Glomerular visceral epithelial cell (primary cell): Measurements from ENCODE around the gene TRNT1.
A peak's percentile ranks its signal among the peaks of the same experiment; 100 is the strongest.

Source experiments
- DNase-seq: peaks from one replicate; pipeline ENCODE4 v3.0.0-alpha.2; 2016; ENCODE audit errors: extremely low spot score

The TRNT1 gene

GRCh38 chr3:3110749-3111361 lies 15.9 kb upstream of the TRNT1 start:
- DNase-seq: no peak

DNA sequence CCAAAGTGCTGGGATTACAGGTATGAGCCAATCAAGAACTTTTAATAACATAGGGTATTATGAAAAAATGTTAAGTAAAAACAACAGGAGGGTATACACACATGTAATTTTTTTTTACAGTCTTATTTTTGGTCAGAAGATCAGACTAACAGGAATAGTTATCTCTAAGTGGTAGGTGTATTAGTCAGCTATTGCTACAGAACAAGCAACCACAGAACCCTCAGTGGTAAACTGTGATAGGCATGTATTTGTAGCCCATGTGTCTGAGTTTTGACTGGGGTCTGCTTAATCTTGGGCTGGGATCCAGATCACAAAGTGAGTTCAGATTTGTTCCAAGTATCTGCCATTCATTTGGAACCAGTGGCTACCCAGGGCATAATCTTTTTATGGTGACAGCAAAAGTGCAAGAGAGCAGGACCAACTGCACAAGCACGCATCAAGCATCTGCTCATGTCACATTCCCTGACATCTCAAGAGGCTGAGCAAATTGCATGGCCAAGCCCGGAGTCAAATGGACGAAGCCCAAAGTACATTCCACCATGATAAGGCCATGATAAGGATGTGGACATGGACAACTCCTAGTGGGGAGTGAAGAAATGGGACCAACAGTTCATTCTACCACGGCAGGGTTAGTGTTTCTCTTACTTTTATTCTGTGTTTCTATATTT lies 13.6 kb upstream of the TRNT1 start:
- DNase-seq: no peak

DNA sequence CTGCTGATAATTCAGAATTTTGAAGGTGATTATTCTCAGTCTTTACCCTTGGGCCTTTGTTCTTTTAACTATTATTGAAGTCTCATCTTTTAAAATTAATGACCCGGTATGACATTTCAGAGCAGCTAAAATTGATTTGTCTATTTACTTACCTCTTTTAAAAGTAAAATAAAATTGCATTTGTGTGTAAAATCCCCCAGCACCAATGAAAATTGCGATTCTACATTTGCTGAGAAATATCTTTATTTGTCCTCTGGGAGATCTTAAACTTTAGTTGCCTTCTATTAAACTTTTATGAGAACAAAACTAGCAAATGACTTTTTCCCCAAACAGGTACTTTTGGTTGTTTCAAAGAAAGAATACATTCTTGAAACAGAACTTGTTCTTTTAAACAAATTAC lies 9.1 kb upstream of the TRNT1 start:
- DNase-seq: no peak

- no peak for DNase-seq
These were observed 7.3 kb upstream of the TRNT1 start for GRCh38 chr3:3119393-3119851.

- no peak for DNase-seq
These were observed 763 bp upstream of the TRNT1 start for GRCh38 chr3:3125977-3126376.

DNA sequence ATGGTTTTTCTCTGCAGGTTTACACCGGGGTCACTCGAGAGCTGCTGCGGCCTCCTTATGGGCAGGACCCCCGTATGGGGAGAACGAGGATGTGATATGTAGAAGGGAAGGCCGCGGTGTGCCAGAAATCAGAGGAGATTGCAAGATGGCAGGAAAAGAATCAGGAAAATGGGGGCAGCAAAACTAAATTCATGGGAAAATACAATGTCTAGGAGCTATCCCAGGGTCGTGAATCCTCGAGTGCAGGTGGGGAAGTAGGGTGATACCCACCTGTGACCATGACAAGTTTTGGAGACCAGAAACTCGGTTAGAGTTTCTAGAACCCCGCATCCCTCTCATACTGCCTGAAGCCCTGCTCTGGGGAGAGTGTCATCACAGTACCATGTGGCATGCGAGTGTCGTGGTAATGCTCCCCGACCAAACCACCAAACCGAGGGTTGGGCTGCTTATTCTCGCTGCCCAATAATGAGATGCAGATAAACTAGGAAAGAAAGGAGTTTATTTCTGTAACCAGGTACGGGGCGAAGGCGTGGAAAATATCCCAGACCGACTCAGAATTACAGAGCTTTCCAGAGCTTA lies 781 bp downstream of the TRNT1 start:
- peak; percentile 11 for DNase-seq

GRCh38 chr3:3129579-3129978 lies 2.8 kb downstream of the TRNT1 start:
- DNase-seq: no peak

GRCh38 chr3:3133500-3133899 lies 6.8 kb downstream of the TRNT1 start:
- no peak for DNase-seq

DNA sequence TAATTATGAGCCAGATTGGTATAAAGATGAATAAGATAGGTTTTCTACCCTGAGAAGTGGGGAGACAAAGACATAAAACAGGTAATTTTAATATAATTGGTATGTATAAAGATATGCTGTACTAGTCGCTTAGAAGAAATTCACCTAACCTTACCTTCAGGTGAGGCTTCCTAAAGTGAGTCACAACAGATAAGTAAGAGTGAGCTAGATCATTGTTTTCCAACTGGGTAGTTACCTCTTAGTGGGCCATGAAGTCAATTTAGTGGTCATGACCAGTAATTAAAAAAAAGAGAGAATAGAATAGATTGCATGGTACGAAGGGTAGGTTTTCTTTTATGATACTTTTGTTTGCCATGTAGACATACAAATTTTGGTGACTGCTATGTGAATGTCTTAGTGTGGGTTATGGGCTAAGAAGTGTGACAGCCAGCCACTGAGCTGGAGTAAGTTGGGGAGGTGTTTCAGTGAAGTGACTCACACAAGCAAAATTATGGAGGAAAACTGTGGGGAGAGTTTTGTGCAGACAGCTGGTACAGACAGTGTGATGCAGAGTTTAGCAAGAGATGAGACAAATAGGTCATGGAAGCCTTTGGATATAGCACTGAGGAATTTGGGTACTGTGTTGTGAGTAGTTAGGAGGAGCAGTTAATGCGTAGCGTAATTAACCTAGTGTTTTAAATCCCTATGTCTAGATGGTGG lies 8.2 kb downstream of the TRNT1 start:
- no peak for DNase-seq

DNA sequence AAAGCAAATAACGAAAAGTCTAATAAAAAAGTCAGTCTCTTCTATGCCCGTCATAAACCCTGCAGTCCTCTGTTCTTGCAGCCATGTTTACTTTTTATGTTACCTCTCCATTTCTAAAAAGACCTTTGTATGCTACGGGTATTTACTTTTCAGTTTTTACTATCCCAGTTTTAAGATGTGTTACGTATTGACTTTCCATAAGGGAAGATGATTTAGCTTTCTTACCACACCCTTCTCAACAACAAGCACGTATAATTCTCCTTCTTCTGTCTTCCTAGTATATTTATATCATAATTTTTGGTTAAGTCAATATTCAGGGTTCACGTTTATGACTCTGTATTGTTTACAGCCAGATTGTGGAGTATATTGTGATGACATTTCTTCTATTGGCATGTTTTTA lies 10.8 kb downstream of the TRNT1 start:
- no peak for DNase-seq

GRCh38 chr3:3141939-3142338 lies 15.2 kb downstream of the TRNT1 start:
- DNase-seq: no peak

DNA sequence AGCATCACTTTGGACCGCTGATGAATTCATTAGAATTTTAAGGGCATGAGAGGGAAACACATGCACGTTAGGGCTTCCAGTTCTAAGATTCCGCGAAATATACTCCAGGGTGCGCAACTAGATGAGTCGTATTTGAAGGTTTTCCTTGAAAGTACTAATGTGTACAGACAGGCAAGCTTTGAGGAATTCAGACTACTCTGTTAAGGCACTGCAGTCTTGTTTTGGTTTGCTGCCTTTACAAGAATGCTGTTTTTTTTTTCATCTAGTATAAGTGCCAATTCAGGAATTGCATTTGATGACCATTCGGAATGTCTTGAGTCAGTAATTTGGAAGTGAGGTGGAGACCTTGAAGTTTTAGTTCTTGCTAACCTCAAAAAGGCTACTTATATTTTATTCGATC lies 19.1 kb downstream of the TRNT1 start:
- DNase-seq: no peak

DNA sequence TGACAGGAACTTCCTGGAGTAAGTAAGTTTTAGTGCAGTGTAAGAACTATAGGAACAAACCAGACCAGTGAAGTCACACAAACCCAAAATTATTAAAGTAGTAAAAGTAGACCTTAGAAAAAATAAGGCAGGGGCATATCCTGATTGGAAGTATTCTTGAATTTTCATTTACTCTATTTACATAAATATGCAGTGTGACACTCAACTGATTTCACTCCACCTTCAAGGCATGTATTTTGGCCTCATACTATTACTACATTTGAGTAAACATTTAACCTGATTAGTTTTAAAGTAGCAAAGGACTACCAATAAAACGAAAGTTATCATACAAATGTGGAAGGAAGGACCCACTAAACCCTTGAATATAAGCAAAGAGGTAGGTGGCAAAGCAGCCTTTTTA lies 22.8 kb downstream of the TRNT1 start:
- DNase-seq: no peak

DNA sequence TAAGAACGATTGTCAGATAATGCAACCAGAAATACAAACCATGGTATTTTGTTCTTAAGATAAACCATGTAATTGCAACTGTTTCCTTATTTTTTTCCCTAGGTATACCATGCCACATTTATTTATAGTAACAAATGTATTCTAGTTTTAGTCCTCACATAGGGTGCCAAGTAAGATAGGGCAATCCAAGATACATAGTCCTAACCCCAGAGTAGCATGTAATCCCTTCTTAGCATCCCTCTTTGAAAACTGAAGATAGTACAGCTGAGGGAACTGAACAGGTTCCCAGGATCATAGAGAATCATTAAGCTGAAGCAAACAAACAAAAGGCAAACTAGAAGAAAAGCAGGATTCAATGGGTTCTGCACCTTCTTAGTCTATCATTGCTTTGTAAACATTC lies 24.8 kb downstream of the TRNT1 start:
- no peak for DNase-seq

DNA sequence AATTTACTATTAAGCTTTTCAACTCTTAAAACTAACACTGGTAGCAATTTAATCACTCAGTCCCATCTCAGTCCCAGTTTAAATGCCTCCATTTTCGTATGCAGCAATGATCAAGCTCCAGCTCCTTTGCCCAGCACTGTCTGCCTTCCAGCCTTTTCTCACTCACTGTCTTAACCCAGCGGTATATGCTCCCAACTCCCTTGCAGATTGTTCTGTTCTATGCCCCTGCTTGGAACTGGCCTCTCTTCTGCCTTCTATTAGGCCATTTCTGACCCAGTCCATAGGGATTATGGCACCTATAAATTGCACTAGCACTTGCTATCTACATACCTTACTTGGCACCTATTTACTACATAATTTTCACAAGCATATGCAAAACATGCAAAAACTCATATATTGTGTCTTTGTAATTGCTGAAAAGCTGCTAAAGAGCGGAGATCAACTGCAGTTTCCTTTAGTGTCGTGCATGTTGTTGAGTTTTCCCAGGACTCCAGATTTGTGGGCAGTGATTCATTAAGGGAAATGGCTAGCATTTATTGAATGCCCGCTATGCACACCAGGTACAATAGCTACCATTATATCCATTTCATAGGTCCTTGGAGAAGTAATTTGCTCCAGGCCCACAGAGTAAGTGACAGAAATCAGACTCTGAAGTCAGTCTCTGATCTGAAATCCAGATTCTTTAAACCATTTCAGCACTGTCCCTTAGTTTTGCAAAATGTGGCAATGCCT lies 28.3 kb downstream of the TRNT1 start:
- DNase-seq: no peak

GRCh38 chr3:3157484-3157883 lies 30.7 kb downstream of the TRNT1 start:
- no peak for DNase-seq

- no peak for DNase-seq
These were observed 34.1 kb downstream of the TRNT1 start for GRCh38 chr3:3160826-3161225.

DNA sequence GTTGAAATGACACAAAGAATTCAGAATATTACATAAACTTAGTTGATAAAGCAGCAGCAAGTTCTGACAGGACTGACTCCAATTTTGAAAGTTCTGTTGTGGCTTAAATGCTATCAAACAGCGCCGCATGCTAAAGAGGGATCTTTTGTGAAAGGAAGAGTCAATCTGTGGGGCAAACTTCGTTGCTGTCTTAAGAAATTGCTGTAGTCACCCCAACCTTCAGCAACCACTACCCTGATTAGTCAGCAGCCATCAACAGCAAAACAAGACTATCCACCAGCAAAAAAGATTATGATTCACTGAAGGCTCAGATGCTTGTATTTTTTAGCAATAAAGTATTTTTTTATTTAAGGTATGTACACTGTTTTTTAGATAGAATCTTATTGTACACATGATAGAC lies 38.5 kb downstream of the TRNT1 start:
- no peak for DNase-seq

DNA sequence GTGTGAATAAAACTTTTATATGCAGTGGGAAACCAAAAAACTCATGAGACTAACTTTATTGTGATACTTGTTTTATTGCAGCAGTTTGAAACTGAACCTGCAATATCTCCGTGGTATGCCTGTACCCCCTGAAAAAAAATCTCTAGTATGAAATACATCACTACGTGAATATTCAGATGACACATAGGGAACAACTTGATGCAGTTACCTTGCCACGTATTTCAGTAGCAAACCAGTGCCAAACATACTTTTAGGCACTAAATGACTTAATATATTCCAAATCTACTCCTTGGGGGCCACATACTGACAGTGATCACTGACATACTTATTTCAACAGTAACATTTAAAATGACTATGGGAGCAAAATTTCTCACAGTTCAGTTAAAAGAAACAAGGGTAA lies 38.9 kb downstream of the TRNT1 start:
- no peak for DNase-seq

DNA sequence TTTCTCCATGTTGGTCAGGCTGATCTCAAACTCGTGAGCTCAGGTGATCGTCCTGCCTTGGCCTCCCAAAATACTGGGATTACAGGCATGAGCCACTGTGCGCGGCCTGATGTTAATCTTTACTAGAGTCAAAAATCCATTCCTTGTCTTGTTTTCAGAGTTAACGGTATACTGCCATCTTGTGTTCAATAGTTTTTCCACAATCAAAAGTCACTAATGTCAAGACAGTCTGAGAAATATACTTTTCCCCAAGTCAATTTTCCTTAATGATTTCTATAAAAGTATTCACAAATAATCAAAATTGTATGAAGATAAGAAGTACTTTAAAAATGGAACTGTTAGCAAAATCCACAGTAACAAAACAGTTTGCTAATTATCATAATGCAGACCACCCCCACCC lies 44.3 kb downstream of the TRNT1 start:
- peak; percentile 14 for DNase-seq

GRCh38 chr3:3172627-3173026 lies 45.9 kb downstream of the TRNT1 start:
- no peak for DNase-seq

GRCh38 chr3:3177861-3178497 lies 51.2 kb downstream of the TRNT1 start:
- DNase-seq: no peak
